ENCODE data around the gene DPY19L3. TPM values are rescaled to one million over a fixed set of nuclear protein-coding genes. Genes with fewer than 3 reads are reported as not detected.

DPY19L3 gene
- total RNA-seq, 1 donor from 2014 or later: 10.3 TPM

DNA sequence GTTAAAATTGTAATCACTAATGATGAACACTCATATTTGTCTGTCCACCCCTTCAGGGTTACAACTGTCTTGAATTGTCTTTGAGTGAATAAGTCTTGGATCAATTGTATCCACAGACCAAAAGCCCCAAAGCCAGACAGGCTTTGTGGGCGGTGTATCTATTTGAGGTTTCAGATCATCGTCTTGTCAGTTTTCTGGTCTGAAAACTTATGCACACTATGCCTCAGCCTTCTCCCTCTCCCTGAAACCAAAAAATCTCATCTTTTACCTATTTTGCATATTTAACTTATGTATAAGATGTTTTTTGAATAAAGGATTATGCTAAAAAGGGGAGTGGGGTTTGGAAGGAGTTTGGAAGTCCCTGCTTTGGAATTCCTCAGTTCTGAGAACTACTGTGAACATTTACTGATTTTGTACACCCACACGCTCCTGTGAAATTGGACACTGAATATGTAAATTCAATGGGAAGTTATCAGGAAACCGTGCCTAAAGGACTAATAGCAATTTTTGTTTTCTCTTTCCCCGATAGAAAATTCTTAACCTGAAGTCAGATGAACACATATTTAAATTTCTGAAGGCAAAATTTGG is 52.1 kb downstream of the DPY19L3 start:
- Histone ChIP-seq H3K9me3 (no peaks in the 10 kb centered on the region), H3K4me1 (no peaks in the 10 kb centered on the region), H3K27me3 (no peaks in the 10 kb centered on the region), H3K36me3 (no peaks in the 10 kb centered on the region), H3K4me3 (no peak overlapping the region), H3K27ac (no peak overlapping the region)
- TF ChIP-seq, protein P1, sequence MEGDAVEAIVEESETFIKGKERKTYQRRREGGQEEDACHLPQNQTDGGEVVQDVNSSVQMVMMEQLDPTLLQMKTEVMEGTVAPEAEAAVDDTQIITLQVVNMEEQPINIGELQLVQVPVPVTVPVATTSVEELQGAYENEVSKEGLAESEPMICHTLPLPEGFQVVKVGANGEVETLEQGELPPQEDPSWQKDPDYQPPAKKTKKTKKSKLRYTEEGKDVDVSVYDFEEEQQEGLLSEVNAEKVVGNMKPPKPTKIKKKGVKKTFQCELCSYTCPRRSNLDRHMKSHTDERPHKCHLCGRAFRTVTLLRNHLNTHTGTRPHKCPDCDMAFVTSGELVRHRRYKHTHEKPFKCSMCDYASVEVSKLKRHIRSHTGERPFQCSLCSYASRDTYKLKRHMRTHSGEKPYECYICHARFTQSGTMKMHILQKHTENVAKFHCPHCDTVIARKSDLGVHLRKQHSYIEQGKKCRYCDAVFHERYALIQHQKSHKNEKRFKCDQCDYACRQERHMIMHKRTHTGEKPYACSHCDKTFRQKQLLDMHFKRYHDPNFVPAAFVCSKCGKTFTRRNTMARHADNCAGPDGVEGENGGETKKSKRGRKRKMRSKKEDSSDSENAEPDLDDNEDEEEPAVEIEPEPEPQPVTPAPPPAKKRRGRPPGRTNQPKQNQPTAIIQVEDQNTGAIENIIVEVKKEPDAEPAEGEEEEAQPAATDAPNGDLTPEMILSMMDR (IDR thresholded peaks at IDR 0.05): no peak
- TF ChIP-seq POLR2AphosphoS5 (IDR thresholded peaks at IDR 0.05; ENCODE audit: insufficient read depth in 1 of 2, low read depth in 1 of 2): no peak
- no peak for TF ChIP-seq POLR2A (IDR thresholded peaks at IDR 0.05)
- no peak for DNase-seq (ENCODE audit: extremely low spot score in 2 of 2)
- intact Hi-C loops (cut with DNase I): no loop called here

GRCh38 chr19:32458500-32459123 is 53.0 kb downstream of the DPY19L3 start:
- Histone ChIP-seq H3K4me1 (no peaks in the 10 kb centered on the region), H3K4me3 (no peak overlapping the region), H3K36me3 (no peaks in the 10 kb centered on the region), H3K9me3 (no peaks in the 10 kb centered on the region), H3K27ac (no peak overlapping the region), H3K27me3 (no peaks in the 10 kb centered on the region)
- no peak for DNase-seq (ENCODE audit: extremely low spot score in 2 of 2)
- TF ChIP-seq POLR2A (IDR thresholded peaks at IDR 0.05): no peak
- TF ChIP-seq, protein P1 (IDR thresholded peaks at IDR 0.05): no peak
- intact Hi-C loops (cut with DNase I): no loop called here

DNA sequence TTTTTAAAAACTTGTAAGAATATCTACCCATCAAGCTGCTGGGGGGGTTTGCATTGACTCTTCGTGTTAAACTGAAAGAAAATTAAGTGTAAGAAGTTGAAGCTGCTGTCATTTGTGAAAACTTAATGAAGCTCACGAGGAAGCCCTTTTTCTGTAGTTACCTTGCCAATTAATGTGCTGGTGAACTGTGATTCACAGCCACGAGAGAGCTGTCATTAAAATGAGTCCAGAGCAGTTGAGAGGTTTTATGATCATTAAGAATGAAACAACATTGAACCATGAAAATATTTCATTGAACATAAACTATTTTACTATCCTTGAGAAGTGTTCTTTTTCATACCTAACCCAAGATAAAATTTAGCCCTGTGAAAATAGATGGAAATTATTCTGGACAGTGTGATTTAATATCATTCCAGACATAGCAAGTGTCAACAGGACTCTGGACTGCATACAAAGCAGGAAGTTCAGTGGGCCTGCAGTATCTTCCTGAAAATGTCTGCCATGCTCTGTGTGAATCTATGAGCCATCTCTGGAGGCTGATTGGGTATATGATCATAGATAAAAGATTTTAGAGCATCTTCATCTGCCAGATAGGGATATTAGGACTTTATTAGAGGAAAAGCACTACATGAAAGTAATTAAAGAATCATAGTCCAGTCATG is 53.8 kb downstream of the DPY19L3 start:
- Histone ChIP-seq H3K27me3 (no peaks in the 10 kb centered on the region), H3K4me3 (no peak overlapping the region), H3K9me3 (no peaks in the 10 kb centered on the region), H3K4me1 (no peaks in the 10 kb centered on the region), H3K36me3 (no peaks in the 10 kb centered on the region), H3K27ac (no peak overlapping the region)
- DNase-seq (ENCODE audit: extremely low spot score in 2 of 2): no peak
- no peak for TF ChIP-seq POLR2AphosphoS5 (IDR thresholded peaks at IDR 0.05; ENCODE audit: insufficient read depth in 1 of 2, low read depth in 1 of 2)
- no peak for TF ChIP-seq POLR2A (IDR thresholded peaks at IDR 0.05)
- TF ChIP-seq, protein P1 (IDR thresholded peaks at IDR 0.05): no peak
- intact Hi-C loops (cut with DNase I): no loop called here

GRCh38 chr19:32460476-32460875 is 54.9 kb downstream of the DPY19L3 start:
- Histone ChIP-seq H3K4me1 (no peaks in the 10 kb centered on the region), H3K9me3 (no peaks in the 10 kb centered on the region), H3K4me3 (no peak overlapping the region), H3K27me3 (no peaks in the 10 kb centered on the region), H3K36me3 (no peaks in the 10 kb centered on the region), H3K27ac (no peak overlapping the region)
- intact Hi-C loops (cut with DNase I): no loop called here
- DNase-seq (ENCODE audit: extremely low spot score in 2 of 2): no peak
- TF ChIP-seq POLR2AphosphoS5 (IDR thresholded peaks at IDR 0.05; ENCODE audit: insufficient read depth in 1 of 2, low read depth in 1 of 2): no peak
- TF ChIP-seq, protein P1 (IDR thresholded peaks at IDR 0.05): no peak
- no peak for TF ChIP-seq POLR2A (IDR thresholded peaks at IDR 0.05)

GRCh38 chr19:32464279-32464678 is 58.7 kb downstream of the DPY19L3 start:
- Histone ChIP-seq H3K9me3 (no peaks in the 10 kb centered on the region), H3K4me3 (no peak overlapping the region), H3K4me1 (no peaks in the 10 kb centered on the region), H3K27ac (no peak overlapping the region), H3K27me3 (no peaks in the 10 kb centered on the region), H3K36me3 (peaks cover 0 to 8% of the 10 kb centered on the region in 2 donors)
- DNase-seq (ENCODE audit: extremely low spot score in 2 of 2): no peak
- intact Hi-C loops (cut with DNase I): no loop called here
- TF ChIP-seq POLR2A (IDR thresholded peaks at IDR 0.05): no peak
- TF ChIP-seq, protein P1 (IDR thresholded peaks at IDR 0.05): no peak
- TF ChIP-seq POLR2AphosphoS5 (IDR thresholded peaks at IDR 0.05; ENCODE audit: insufficient read depth in 1 of 2, low read depth in 1 of 2): no peak

Data from vagina (tissue), 2 donors.